ENCODE results near the gene DENND5A. TPM values are rescaled to one million over a fixed set of nuclear protein-coding genes. Genes with fewer than 3 reads are reported as not detected.
A peak's percentile ranks its signal among the peaks of the same experiment; 100 is the strongest.

The DENND5A gene
- total and polyA plus RNA-seq, 2 of the 8 experiments (the other 6 are each of a cell fraction or from before 2014, with no cell fraction given) = 65.7 to 139 TPM

DNA sequence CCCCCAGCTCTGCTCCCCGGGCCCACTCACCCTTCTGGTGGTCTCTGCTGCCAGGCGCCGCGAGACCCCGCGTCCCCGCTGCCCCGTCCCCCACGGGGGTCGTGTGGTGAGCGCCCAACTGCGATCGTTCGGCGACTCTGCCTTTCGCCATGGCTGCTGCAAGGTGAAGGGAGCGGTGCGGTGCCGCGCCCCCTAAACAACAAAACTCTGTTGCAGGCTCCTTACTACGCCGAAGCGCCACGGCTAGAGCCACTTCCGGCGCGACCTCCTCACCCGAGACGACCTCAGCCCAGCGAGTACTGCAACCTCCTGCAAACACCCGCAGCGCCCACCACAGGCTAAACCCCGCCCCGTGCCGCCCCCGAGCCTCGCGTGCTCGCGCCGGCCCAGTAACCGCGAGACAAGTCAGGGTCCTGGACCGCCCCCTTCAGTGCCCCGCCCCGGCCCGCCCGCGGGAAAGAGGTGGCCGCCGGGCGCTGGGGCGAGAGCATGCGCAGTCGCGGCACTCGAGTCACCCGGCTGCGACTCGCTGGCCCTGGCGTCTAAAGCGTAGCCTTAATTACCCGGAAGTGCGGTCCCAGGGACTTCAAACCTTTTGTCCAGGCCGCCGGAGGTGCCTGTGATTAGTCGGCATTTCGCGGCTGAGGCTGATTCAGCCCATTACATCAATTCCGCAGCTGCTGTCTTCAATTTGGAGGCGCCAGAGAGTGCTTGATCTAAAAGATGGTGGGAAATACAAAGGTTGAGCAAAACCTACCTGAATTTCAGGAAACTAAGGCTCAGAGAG, 49.3 kb upstream of the DENND5A start, which contains the start of gene TMEM41B (continued):
- TF ChIP-seq GTF2F1 (IDR thresholded peaks at IDR 0.05; ENCODE audit: borderline replicate concordance, low read depth, low read length) (no peak; the same call in 1 of the 2 replicates), BCL11A (IDR thresholded peaks at IDR 0.05; ENCODE audit: low read depth in 2 of 2, low read length in 2 of 2) (no peak), SP1 (IDR thresholded peaks at IDR 0.05; ENCODE audit: low read depth, low read length) (0 out of 2 replicates have a peak, but pooled peaks have one; percentile 44), CHD1 (IDR thresholded peaks at IDR 0.05; ENCODE audit: low read depth, low read length) (no peak), POLR2A (IDR thresholded peaks at IDR 0.05; ENCODE audit: control extremely low read depth in 1 of 2, low read depth in 2 of 2, low read length in 2 of 2) (peak; percentile 81 to 84), SP2 (IDR thresholded peaks at IDR 0.05; ENCODE audit: low read length) (no peak), SIN3A (conservative IDR thresholded peaks at IDR 0.05 in 1 of 2, IDR thresholded peaks at IDR 0.05 in 1 of 2; ENCODE audit: low read depth in 1 of 2, low read length in 2 of 2) (peak in 1 of 2 experiments; percentile 63; a peak in 2 of 4 replicates)

All from H1 (cell line).